Measurements from ENCODE around the gene CELF1. TPM values are rescaled to one million over a fixed set of nuclear protein-coding genes. Genes with fewer than 3 reads are reported as not detected.

Gene CELF1
- total and polyA plus RNA-seq, 2 of the 13 experiments (the other 11 are each of a cell fraction or from before 2014, with no cell fraction given): 69.0 to 80.1 TPM

DNA sequence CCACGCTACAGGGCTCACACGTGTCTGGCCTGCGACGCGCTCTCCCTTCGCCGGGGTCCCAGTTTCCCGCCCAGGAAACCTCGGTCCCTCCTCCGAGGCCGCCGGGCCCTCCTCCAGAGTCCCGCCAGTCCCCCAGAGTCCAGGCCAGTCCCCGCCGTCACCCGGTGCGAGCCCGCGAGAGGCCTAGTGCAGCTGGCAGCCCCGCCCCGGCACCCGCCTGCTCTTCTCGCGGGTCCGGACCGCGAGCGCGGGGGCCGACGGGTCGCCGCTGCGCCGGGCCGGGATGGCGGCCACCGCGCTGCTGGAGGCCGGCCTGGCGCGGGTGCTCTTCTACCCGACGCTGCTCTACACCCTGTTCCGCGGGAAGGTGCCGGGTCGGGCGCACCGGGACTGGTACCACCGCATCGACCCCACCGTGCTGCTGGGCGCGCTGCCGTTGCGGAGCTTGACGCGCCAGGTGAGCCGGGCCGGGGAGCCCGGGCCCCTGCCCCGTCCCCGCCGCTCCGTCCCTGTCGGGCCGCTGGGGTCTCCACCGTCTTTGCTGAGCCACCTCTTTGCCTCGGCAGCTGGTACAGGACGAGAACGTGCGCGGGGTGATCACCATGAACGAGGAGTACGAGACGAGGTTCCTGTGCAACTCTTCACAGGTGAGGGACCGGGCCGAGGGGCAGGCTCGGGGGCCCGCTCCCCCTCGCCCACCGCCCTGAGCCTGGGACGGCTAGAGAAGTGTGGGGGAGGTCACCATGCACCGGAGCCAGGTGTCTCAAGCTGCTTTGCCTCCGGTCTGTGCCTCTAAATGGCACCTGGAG lies 12.6 kb upstream of the CELF1 start, which contains the start of gene PTPMT1 (continued):
- no peak for TF ChIP-seq JUND (CRISPR knock-in tag; IDR thresholded peaks at IDR 0.05)
- peak; percentile 50; the same call in 1 of the 2 replicates for TF ChIP-seq MTF2 (CRISPR knock-in tag; IDR thresholded peaks at IDR 0.05; ENCODE audit: borderline replicate concordance)
- TF ChIP-seq ZNF761 (CRISPR knock-in tag; conservative IDR thresholded peaks at IDR 0.05): no peak
- no peak for TF ChIP-seq SMYD3 (CRISPR knock-in tag; IDR thresholded peaks at IDR 0.05)
- TF ChIP-seq, protein P1, sequence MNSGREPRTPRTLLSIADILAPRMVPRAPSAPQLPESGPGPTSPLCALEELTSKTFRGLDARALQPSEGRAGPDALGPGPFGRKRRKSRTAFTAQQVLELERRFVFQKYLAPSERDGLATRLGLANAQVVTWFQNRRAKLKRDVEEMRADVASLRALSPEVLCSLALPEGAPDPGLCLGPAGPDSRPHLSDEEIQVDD (CRISPR knock-in tag; IDR thresholded peaks at IDR 0.05; ENCODE audit: borderline replicate concordance): peak; percentile 36; the same call in 1 of the 2 replicates
- TF ChIP-seq, protein P2, sequence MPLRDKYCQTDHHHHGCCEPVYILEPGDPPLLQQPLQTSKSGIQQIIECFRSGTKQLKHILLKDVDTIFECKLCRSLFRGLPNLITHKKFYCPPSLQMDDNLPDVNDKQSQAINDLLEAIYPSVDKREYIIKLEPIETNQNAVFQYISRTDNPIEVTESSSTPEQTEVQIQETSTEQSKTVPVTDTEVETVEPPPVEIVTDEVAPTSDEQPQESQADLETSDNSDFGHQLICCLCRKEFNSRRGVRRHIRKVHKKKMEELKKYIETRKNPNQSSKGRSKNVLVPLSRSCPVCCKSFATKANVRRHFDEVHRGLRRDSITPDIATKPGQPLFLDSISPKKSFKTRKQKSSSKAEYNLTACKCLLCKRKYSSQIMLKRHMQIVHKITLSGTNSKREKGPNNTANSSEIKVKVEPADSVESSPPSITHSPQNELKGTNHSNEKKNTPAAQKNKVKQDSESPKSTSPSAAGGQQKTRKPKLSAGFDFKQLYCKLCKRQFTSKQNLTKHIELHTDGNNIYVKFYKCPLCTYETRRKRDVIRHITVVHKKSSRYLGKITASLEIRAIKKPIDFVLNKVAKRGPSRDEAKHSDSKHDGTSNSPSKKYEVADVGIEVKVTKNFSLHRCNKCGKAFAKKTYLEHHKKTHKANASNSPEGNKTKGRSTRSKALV (CRISPR knock-in tag; IDR thresholded peaks at IDR 0.05): no peak
- no peak for TF ChIP-seq NONO (IDR thresholded peaks at IDR 0.05)
- TF ChIP-seq NONO (CRISPR knock-in tag; conservative IDR thresholded peaks at IDR 0.05): peak; percentile 57; the same call in 1 of the 2 replicates
- TF ChIP-seq ZNF780A (CRISPR knock-in tag; IDR thresholded peaks at IDR 0.05): no peak
- TF ChIP-seq ZBTB3 (CRISPR knock-in tag; IDR thresholded peaks at IDR 0.05; ENCODE audit: borderline replicate concordance, low read depth): no peak
- TF ChIP-seq ZNF225 (CRISPR knock-in tag; IDR thresholded peaks at IDR 0.05): peak; percentile 19; the same call in 1 of the 2 replicates
- peak; percentile 58 for TF ChIP-seq GATAD1 (CRISPR knock-in tag; IDR thresholded peaks at IDR 0.05)
- TF ChIP-seq ZNF549 (CRISPR knock-in tag; IDR thresholded peaks at IDR 0.05): no peak
- no peak for TF ChIP-seq ZZZ3 (CRISPR knock-in tag; IDR thresholded peaks at IDR 0.05; ENCODE audit: borderline replicate concordance)
- TF ChIP-seq, protein P3, sequence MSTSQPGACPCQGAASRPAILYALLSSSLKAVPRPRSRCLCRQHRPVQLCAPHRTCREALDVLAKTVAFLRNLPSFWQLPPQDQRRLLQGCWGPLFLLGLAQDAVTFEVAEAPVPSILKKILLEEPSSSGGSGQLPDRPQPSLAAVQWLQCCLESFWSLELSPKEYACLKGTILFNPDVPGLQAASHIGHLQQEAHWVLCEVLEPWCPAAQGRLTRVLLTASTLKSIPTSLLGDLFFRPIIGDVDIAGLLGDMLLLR (CRISPR knock-in tag; IDR thresholded peaks at IDR 0.05): peak; percentile 34
- TF ChIP-seq, protein P4, sequence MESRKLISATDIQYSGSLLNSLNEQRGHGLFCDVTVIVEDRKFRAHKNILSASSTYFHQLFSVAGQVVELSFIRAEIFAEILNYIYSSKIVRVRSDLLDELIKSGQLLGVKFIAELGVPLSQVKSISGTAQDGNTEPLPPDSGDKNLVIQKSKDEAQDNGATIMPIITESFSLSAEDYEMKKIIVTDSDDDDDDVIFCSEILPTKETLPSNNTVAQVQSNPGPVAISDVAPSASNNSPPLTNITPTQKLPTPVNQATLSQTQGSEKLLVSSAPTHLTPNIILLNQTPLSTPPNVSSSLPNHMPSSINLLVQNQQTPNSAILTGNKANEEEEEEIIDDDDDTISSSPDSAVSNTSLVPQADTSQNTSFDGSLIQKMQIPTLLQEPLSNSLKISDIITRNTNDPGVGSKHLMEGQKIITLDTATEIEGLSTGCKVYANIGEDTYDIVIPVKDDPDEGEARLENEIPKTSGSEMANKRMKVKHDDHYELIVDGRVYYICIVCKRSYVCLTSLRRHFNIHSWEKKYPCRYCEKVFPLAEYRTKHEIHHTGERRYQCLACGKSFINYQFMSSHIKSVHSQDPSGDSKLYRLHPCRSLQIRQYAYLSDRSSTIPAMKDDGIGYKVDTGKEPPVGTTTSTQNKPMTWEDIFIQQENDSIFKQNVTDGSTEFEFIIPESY (CRISPR knock-in tag; IDR thresholded peaks at IDR 0.05): no peak; the same call in none of the 2 replicates
- TF ChIP-seq, protein P5, sequence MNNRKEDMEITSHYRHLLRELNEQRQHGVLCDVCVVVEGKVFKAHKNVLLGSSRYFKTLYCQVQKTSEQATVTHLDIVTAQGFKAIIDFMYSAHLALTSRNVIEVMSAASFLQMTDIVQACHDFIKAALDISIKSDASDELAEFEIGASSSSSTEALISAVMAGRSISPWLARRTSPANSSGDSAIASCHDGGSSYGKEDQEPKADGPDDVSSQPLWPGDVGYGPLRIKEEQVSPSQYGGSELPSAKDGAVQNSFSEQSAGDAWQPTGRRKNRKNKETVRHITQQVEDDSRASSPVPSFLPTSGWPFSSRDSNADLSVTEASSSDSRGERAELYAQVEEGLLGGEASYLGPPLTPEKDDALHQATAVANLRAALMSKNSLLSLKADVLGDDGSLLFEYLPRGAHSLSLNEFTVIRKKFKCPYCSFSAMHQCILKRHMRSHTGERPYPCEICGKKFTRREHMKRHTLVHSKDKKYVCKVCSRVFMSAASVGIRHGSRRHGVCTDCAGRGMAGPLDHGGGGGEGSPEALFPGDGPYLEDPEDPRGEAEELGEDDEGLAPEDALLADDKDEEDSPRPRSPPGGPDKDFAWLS (CRISPR knock-in tag; IDR thresholded peaks at IDR 0.05; ENCODE audit: borderline replicate concordance): no peak
- no peak for TF ChIP-seq MAFK (conservative IDR thresholded peaks at IDR 0.05 in 1 of 2, IDR thresholded peaks at IDR 0.05 in 1 of 2; ENCODE audit: low read length in 2 of 2)
- TF ChIP-seq, protein P6, sequence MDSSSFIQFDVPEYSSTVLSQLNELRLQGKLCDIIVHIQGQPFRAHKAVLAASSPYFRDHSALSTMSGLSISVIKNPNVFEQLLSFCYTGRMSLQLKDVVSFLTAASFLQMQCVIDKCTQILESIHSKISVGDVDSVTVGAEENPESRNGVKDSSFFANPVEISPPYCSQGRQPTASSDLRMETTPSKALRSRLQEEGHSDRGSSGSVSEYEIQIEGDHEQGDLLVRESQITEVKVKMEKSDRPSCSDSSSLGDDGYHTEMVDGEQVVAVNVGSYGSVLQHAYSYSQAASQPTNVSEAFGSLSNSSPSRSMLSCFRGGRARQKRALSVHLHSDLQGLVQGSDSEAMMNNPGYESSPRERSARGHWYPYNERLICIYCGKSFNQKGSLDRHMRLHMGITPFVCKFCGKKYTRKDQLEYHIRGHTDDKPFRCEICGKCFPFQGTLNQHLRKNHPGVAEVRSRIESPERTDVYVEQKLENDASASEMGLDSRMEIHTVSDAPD (CRISPR knock-in tag; IDR thresholded peaks at IDR 0.05): no peak
- no peak for TF ChIP-seq ZNF530 (CRISPR knock-in tag; IDR thresholded peaks at IDR 0.05; ENCODE audit: low read depth)
- no peak for TF ChIP-seq ZNF224 (CRISPR knock-in tag; IDR thresholded peaks at IDR 0.05)
